Embryonic facial prominence (tissue), 1 donor: ENCODE data around the gene SMARCC2.

ENCODE experiments used
- DNase-seq: peaks from one replicate; pipeline ENCODE4 v3.0.0-alpha.2; 2016; ENCODE audit errors: extremely low spot score

Gene SMARCC2

DNA sequence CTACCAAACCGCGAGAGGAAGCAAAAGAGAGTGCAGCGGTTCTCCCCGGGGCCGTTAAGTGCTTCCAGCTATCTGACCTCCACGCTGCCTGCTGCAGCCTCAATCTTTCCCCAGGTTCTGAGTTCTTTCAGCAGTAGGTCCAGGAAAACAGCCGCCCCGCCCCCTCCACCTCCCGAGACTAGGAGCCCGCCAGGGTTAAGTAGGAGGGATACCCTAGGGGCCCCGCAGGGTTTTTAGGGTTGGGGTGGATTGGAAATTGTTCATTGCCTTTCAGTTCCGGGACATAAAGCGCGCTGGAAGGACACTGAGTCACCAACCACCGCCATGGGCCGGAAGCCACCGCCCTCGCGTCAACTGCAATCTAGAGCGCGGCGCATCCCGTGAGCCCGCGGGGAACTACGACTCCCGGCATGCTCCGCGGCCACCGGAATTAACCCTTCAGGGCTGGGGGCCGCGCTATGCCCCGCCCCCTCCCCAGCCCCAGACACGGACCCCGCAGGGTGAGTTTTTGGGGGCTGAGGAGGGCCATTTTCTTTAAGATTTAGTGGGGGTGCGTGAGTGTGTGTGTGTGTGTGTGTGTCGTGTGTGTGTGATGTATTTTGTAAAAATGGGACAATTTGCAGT, 37.0 kb downstream of the SMARCC2 start, which contains the start of gene MYL6B:
TSS of gene MYL6B (plus strand) at position 456 of the 624 bp plus-strand sequence. CDS start 1,332 bp downstream, outside the sequence.
- peak; percentile 81 for DNase-seq

DNA sequence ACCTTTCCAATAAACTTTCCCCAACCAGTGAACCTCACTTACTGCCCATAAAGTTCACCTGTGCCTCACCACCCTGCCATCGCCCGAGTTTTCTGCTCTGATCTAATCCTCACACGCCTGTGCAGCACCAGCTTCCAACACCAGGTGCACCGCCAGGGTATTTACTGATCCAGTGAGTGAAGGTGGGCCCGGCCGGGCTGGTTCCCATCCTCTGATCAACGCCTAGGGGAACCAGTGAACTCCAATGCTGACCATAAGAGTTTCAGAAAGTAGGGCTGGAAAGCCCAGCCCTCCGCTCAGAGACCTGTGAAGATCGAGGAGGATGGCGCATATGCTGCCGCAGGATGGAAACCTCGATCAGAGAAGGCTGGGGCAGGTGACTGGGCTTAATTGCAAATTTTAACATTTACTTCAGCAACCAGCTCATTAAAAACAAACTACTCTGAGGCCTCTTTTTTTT, 37.6 kb downstream of the SMARCC2 start:
- DNase-seq: no peak

DNA sequence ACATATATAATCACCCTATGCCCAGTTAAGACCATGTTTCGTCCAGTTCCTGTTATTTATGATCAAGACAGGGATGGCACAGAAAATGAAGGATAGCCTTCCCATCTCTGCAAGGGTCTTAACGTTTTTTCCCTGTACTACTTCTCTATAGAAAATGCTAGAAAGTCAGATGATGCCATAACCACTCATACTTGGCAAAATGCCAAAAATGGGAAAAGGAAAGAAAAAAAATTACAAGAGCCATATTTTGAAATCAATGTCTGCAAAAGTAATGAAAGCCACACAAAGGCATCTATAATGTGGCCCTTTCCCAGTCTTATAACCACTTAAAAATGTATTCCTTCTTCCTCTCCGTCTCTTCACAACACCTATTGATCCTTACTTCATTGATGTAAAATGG, 38.7 kb downstream of the SMARCC2 start:
- no peak for DNase-seq

DNA sequence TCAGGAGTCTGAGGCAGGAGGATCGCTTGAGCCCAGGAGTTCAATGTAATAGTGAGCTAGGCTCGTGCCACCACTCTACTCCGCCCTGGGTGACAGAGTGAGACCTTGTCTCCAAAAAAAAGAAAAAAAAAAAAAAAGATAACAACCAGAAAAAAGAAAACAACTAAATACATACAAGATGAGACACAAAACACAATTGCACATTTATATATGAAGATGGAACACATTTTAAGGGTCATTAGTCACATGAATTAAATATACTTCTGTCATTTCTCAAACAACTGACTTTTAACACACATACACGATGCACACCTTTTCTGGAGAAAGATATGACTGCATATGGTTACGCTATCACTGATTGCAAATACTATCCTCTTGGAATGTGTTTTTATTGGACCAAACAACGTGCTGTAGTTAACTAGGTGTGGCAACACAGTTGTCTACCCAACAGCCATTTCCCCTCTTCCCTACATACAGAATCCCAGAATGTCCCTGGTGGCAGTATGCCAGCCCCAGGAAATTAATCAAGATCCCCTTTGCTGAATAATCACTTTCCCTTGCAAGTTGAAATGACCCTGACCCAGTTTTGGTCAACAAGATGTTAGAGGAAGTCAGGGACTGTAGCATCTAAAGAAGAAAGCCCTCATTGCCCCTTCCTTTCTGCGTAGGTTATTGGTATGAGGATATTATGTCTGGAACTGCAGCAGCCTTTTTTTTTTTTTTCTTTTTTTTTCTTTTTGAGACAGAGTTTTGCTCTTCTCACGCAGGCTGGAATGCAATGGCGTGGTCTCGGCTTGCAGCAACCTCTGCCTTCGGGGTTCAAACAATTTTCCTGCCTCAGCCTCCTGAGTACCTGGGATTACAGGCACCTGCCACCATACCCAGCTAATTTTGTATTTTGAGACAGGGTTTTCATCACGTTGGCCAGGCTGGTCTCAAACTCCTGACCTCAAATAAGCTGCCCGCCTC, 42.5 kb downstream of the SMARCC2 start:
- DNase-seq: no peak

GRCh38 chr12:56145217-56145616, 44.1 kb downstream of the SMARCC2 start:
- DNase-seq: no peak

GRCh38 chr12:56143870-56144269, 45.4 kb downstream of the SMARCC2 start:
- DNase-seq: no peak

GRCh38 chr12:56143217-56143616, 46.1 kb downstream of the SMARCC2 start:
- no peak for DNase-seq

- no peak for DNase-seq
Measured at GRCh38 chr12:56141946-56142784, 47.1 kb downstream of the SMARCC2 start.

DNA sequence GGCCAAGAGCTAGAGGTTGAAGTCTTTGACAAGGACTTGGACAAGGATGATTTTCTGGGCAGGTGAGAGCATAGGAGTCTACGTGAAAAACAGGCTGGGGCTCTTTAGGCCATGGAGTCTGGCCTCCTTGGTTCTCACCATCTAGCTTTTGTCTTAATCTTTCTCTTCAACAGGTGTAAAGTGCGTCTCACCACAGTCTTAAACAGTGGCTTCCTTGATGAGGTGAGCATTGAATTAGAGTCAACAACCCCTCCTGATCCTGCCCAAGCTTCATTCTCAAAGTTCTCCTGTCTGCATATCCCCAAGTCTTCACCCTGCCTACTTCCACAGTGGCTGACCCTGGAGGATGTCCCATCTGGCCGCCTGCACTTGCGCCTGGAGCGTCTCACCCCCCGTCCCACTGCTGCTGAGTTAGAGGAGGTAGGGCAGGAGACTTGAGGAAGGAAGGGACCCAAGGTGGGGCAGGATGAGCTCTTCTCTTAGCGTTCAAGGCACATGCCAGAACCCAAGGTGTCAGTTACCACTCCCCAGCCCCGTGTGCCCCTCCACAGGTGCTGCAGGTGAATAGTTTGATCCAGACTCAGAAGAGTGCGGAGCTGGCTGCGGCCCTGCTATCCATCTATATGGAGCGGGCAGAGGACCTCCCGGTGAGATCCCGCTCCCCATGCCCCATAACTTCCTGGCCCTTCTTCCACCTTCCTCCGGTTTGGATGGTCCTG, 51.3 kb downstream of the SMARCC2 start:
- no peak for DNase-seq

- no peak for DNase-seq
Measured at GRCh38 chr12:56134897-56135296, 54.4 kb downstream of the SMARCC2 start.

DNA sequence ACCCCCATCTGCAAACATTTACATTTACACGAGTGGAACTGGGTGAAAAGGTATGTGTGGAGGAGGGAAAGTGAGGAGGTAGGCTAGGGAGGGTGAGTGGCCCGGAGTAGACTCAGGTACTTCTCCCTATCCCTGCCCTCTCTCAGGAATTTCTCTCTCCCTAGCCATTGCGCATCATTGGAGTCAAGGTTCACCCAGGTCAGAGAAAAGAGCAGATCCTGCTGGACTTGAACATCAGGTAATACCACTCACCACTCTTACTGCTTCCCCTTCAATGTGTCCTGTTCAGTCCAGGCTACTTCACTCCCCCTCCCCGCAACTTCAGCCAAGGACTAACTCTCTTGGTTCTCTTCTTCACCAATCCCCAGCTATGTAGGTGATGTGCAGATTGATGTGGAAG, 58.4 kb downstream of the SMARCC2 start:
- DNase-seq: no peak

- DNase-seq: no peak
Measured at GRCh38 chr12:56129942-56130495, 59.3 kb downstream of the SMARCC2 start.

DNA sequence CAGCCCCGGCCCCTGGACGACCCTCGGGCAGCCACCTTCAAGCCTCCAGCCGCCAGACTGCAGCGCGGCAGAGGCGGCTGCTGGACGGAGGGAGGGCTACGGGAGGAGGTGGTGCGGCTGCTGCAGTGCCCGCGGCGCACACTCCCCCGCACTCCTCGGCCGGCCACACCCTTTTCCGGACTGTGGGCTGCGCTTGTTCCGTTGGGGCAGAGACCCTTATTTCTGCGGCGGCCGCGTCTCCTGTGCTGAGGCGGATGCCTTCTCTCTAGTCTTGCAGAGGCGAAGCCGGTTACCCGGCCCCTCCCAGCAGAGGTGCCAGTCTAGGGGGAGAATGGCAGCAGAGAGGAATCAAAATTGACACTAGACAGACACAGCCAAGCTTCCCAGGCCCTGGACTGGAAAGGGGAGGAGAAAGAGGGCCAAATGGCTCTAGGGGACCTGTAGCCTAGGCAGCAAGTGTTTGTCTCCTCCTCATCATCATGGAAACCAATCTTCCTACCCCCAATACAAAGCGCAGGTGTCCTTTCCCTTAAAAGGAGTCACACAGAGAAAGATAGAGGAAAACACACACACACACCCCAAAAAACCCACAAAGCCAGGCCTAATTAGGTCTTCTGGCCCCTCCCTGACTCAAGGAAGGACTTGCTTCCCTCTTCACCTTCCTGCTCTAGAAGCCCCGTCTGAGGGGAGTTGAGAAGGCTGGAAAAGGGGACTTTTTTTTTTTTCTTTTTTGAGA, 59.9 kb downstream of the SMARCC2 start:
- DNase-seq: no peak

DNA sequence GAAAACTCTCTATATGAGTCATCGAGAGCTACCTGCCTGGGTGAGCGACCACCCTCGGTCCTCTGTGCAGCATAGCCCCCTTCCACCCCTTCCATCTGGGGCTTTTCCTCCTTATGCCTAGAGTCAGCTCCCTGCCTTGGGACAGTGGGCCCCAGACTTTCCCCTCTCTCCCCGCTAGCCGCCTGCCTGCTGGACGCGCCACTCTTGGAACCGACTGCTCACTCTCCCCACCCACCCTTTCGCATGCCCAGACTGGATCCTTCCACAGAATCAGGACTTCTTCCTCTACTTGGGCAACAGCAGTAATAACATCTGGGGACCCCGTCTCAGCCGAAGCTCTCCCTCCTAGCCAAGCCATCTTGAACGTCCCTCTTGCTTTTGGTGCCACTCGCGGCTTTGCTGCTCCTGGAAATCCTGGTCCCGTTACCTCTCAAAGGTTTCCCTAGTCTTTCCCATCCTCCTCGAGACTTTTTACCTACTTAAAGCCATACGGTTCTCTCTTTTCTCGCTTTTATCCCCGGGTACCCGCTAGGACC, 60.5 kb downstream of the SMARCC2 start:
- DNase-seq: no peak

DNA sequence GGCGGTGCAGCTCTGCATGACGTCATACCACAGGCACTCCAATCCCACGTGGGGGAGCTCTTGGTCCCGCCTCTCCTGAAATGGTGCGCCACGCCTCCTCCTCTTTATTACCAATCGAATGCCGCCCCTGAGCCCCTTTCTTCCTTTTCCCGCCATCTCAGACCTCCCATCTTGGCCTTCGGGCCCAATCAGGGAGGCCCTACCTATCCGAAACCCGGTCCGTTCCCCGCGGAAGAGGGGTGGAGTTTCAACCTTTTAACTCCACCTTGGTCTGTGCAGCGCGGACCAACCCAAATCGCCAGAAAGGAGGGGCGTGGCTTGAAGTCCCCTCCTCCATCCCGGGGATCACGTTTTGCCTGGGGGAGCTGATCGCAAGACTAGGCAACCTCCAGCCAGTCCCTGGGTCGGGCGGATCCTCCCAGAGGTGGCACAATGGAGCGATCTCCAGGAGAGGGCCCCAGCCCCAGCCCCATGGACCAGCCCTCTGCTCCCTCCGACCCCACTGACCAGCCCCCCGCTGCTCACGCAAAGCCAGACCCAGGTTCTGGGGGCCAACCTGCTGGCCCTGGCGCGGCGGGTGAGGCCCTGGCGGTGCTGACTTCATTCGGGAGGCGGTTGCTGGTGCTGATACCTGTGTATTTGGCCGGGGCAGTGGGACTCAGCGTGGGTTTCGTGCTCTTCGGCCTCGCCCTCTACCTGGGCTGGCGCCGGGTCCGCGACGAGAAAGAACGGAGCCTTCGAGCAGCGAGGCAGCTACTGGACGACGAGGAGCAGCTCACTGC, 61.2 kb downstream of the SMARCC2 start, which contains the start of gene ESYT1:
TSS of gene ESYT1 (plus strand) at position 380 of the 782 bp plus-strand sequence. CDS start at position 433, 53 bp downstream.
- peak; percentile 100 for DNase-seq

DNA sequence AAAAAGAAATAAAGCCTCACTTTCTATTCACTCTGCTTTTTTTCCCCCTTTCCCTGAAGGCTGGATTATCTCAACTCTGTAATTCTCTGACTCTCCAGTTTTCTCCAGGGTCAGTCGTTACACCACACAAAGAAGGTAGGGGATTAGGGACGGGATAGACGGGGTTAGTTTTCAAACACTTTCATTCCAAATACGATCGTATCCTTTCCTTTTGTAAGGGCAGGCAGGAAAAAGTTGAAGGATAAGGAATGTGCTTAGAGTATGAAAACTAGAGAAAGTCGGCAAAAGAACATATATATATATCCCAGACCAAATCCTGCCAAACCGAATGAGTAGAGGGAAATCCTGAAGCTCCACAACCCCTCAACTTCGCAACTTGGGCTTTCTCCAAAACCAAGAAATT, 61.8 kb downstream of the SMARCC2 start:
- no peak for DNase-seq

- DNase-seq: no peak
Measured at GRCh38 chr12:56126732-56127239, 62.5 kb downstream of the SMARCC2 start.

DNA sequence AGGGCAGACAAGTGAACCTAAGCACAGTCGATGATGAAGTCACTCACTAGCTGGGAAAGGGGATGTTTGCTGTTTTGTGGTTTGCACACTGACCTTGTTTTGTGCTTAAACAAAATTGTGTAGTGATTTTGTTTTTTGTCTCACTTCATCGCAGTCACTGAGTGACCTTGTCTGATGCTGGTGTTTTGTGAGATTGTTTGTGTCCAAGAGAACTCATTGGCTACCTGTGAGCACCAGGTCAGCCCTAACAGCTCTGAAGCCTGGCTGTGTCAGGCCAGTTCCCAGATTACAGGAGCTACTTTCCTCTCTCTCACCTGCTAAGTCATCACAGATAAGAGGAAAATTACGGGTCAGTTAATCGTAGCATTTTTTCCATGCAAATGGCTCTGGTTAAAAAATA, 65.2 kb downstream of the SMARCC2 start:
- no peak for DNase-seq

DNA sequence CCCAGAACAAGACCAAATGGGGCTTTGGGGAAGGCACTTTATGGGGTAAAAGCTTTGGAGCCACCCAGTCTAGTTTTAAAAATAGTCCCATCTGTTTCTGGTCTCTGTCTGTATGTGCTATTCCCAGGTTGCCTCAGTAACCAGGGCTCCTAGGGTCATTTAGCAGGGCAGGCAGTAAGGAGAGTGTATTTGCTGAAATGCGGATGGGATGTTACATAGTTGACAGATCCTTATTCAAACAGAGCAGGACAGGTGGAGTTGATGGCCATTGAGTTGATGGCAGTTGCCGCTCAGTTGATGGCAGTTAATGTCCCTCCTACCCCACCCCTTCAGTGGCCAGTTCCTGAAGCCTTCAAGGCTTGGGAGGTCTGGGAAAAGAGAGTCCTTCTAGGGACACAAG, 66.6 kb downstream of the SMARCC2 start:
- no peak for DNase-seq
